Gastroesophageal sphincter (tissue), 4 donors: ENCODE results near the gene HSPBAP1. TPM values are rescaled to one million over a fixed set of nuclear protein-coding genes. Genes with fewer than 3 reads are reported as not detected.

Source experiments
- ATAC-seq: fragments of 150-250 bp; one replicate; pipeline ENCODE4 v1.9.1; 2016; ENCODE audit warnings: mild to moderate bottlenecking, moderate library complexity
- H3K27ac ChIP-seq, 4 donors: fragments of 200-600 bp; sonication (generic) in 3 of 4; 1 replicate in 3 of 4; 2 replicates in 1 of 4; pipeline ENCODE4 v1.5.1; 2016 to 2019
- H3K27me3 ChIP-seq: fragments of 200-600 bp; sonication (generic); one replicate; pipeline ENCODE4 v1.5.1; 2019
- H3K36me3 ChIP-seq, 2 donors: fragments of 200-600 bp; sonication (generic); one replicate each; pipeline ENCODE4 v1.5.1; 2019; ENCODE audit warnings: control low read depth in 1 of 2
- H3K4me1 ChIP-seq, 3 donors: fragments of 200-600 bp; sonication (generic); 1 replicate in 2 of 3; 2 replicates in 1 of 3; pipeline ENCODE4 v1.5.1; 2016 to 2019; ENCODE audit warnings: control low read depth in 2 of 3
- H3K4me3 ChIP-seq, 2 donors: fragments of 200-600 bp; sonication (generic); one replicate each; pipeline ENCODE4 v1.5.1; 2019; ENCODE audit warnings: mild to moderate bottlenecking in 1 of 2, moderate library complexity in 1 of 2
- H3K9me3 ChIP-seq, 3 donors: fragments of 200-600 bp; sonication (generic); one replicate each; pipeline ENCODE4 v1.5.1; 2017 to 2019; ENCODE audit warnings: control low read depth in 2 of 3
- EP300 ChIP-seq: sonication (generic); formaldehyde crosslinking; IDR thresholded peaks from one replicate; pipeline ENCODE4 v1.6.1; 2017; ENCODE audit warnings: antibody characterized with exemption, mild to moderate bottlenecking
- POLR2A ChIP-seq, 2 donors: fragments of 450-650 bp; IDR thresholded peaks; one replicate each; pipeline ENCODE4 v1.6.1; 2017; ENCODE audit warnings: antibody characterized with exemption in 2 of 2, mild to moderate bottlenecking in 2 of 2, moderate library complexity in 1 of 2
- POLR2AphosphoS5 ChIP-seq: sonication (generic); formaldehyde crosslinking; IDR thresholded peaks from one replicate; pipeline ENCODE4 v1.6.1; 2017; ENCODE audit warnings: antibody characterized with exemption
- WGBS, 2 donors: methylation state at CpG; one replicate each; pipeline ENCODE4 v1.1.5; 2018; ENCODE audit warnings: low coverage in 1 of 2; 5-methylcytosine and 5-hydroxymethylcytosine counted together
- total RNA-seq, 4 donors: library from RNA; depleted of rRNA; stranded (reverse); fragments of >200 nt; gene quantifications; one replicate each; pipeline ENCODE4 v1.1.0, GENCODE V29; 2016
- TF ChIP-seq, protein P1 (sequence below), 4 experiments: fragments of 200-600 bp in 2 of 4; fragments of 450-650 bp in 2 of 4; sonication (generic) in 1 of 4; IDR thresholded peaks; one replicate each; pipeline ENCODE4 v1.5.1; 2017 to 2019; ENCODE audit warnings: antibody characterized with exemption in 4 of 4, mild to moderate bottlenecking in 2 of 4, moderate library complexity in 2 of 4

The HSPBAP1 gene
- total RNA-seq, 4 donors from 2014 or later, result 7.0 to 18.5 (median 9.6) TPM

DNA sequence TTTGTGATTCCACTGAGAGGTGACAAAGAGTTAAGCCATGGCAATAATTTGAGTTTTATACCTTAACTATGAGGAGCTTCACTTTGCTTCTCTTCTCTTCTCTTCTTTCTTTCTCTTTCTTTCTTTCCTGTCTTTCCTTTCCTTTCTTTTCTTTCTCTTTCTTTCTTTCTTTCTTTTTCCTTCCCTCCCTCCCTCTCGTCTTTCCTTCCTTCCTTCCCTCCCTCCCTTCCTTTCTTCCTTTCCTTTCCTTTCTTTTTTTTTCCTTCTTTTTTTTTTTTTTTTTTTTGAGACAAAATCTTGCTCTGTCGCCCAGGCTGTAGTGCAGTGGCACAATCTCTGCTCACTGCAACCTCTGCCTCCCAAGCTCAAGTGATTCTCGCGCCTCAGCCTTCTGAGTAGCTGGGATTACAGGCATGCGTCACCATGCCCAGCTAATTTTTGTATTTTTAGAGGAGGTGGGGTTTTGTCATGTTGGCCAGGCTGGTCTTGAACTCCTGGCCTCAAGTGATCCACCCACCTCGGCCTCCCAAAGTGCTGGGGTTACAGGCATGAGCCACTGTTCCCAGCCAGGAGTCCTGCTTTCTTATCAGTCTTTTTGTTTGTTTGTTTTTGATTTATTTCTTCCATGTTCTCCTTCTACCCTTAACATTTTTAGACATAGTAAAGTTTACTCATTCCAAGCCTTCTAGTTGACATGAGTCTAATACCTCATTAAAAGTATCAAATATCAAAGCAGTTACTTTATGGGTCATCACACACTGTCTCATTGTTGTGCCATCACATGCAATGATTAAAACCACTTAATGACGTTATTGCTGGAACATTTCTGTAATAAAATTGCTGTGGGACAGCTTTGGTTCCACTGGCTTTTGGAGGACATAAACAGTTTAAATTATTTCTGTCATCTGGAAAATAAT is 31.1 kb upstream of the HSPBAP1 start:
- no peaks in the 10 kb centered on the region for H3K9me3 ChIP-seq
- ATAC-seq, result no peak
- H3K36me3 ChIP-seq, result peaks cover 0 to 53% of the 10 kb centered on the region in 2 donors
- TF ChIP-seq EP300 (no peak), POLR2AphosphoS5 (no peak), POLR2A (IDR thresholded peaks at IDR 0.05) (no peak)
- TF ChIP-seq, protein P1, sequence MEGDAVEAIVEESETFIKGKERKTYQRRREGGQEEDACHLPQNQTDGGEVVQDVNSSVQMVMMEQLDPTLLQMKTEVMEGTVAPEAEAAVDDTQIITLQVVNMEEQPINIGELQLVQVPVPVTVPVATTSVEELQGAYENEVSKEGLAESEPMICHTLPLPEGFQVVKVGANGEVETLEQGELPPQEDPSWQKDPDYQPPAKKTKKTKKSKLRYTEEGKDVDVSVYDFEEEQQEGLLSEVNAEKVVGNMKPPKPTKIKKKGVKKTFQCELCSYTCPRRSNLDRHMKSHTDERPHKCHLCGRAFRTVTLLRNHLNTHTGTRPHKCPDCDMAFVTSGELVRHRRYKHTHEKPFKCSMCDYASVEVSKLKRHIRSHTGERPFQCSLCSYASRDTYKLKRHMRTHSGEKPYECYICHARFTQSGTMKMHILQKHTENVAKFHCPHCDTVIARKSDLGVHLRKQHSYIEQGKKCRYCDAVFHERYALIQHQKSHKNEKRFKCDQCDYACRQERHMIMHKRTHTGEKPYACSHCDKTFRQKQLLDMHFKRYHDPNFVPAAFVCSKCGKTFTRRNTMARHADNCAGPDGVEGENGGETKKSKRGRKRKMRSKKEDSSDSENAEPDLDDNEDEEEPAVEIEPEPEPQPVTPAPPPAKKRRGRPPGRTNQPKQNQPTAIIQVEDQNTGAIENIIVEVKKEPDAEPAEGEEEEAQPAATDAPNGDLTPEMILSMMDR (IDR thresholded peaks at IDR 0.05), result no peak
- WGBS, 2 donors, result 76 to 86% methylated on average over 3 to 5 of the region's 7 CpGs
- no peak overlapping the region for H3K4me3 ChIP-seq
- no peaks in the 10 kb centered on the region for H3K27me3 ChIP-seq
- no peak overlapping the region for H3K27ac ChIP-seq
- no peaks in the 10 kb centered on the region for H3K4me1 ChIP-seq

DNA sequence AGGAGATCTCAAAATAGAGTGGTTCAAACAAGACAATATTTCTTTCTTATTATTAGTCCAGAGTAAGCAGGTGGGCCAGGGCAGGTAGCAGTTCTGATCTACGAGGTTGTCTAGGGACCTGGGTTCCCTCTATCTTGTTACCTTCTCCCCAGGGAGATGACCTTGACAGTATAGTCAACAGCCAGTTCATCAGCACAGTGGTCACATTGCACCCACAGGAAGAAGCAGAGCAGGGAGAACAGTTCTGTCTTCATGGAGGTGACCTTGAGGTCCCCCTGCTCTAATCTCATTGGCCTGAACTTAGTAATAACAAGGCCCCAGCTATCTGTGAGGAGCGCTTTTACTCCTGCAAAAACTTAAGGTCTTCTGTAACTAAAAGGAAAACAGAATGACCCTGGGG is 23.0 kb upstream of the HSPBAP1 start:
- Histone ChIP-seq H3K27ac (no peak overlapping the region), H3K9me3 (no peaks in the 10 kb centered on the region), H3K4me3 (no peak overlapping the region), H3K4me1 (no peaks in the 10 kb centered on the region), H3K36me3 (peaks cover 0 to 57% of the 10 kb centered on the region in 2 donors), H3K27me3 (no peaks in the 10 kb centered on the region)
- WGBS, 2 donors, result 100% methylated on average over 1 to 2 of the region's 2 CpGs
- ATAC-seq, result no peak
- TF ChIP-seq POLR2AphosphoS5 (no peak), EP300 (no peak), POLR2A (IDR thresholded peaks at IDR 0.05) (no peak)
- TF ChIP-seq, protein P1 (IDR thresholded peaks at IDR 0.05), result no peak

DNA sequence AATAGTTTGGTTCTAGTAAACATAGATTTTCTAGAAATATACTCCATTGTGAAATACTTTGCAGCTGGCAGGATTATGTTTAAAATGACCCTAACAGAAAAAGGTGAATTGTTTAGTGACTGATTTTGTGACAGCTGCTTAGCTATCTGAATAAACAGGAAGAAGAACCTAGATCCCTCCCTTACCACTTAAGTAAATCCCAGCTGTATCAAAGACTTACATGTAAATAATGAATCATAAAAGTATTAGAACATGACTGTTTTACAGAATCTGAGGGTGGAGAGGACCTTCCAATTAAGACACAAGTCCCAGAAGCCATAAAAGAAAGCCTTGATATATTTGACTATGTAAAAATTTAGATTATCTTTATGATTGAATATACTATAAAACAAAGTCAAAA is 17.1 kb upstream of the HSPBAP1 start:
- Histone ChIP-seq H3K4me3 (no peak overlapping the region), H3K9me3 (no peaks in the 10 kb centered on the region), H3K27me3 (no peaks in the 10 kb centered on the region), H3K36me3 (peaks cover 0 to 52% of the 10 kb centered on the region in 2 donors), H3K4me1 (no peaks in the 10 kb centered on the region), H3K27ac (no peak overlapping the region)
- TF ChIP-seq, protein P1 (IDR thresholded peaks at IDR 0.05), result no peak
- no peak for TF ChIP-seq EP300
- TF ChIP-seq POLR2AphosphoS5, result no peak
- no peak for TF ChIP-seq POLR2A (IDR thresholded peaks at IDR 0.05)
- no peak for ATAC-seq

DNA sequence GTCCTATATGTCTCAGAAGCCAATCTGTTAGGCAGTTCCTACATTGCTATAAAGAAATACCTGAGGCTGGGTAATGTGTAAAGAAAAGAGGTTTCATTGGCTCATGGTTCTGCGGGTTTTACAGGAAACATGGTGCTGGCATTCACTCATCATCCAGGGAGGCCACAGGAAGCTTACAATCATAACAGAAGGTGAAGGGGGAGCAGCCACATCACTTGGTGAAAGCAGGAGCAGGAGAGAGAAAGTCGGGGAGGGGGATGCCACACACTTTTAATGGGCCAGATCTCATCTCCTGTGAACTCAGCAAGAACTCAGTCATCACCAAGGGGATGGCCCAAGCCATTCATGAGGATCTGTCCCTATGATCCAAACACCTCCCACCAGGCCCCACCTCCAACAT is 10.3 kb upstream of the HSPBAP1 start:
- no peaks in the 10 kb centered on the region for H3K9me3 ChIP-seq
- H3K4me3 ChIP-seq, result no peak overlapping the region
- no peaks in the 10 kb centered on the region for H3K27me3 ChIP-seq
- peaks cover 0 to 18% of the 10 kb centered on the region in 2 donors for H3K36me3 ChIP-seq
- no peak for ATAC-seq
- peaks cover 0 to 13% (median 0%) of the 10 kb centered on the region in 3 donors for H3K4me1 ChIP-seq
- H3K27ac ChIP-seq, result no peak overlapping the region
- TF ChIP-seq, protein P1 (IDR thresholded peaks at IDR 0.05), result no peak
- TF ChIP-seq EP300, result no peak
- TF ChIP-seq POLR2A (IDR thresholded peaks at IDR 0.05), result no peak
- no peak for TF ChIP-seq POLR2AphosphoS5
- 79 to 83% methylated on average over 1 to 2 of the region's 2 CpGs for WGBS, 2 donors

DNA sequence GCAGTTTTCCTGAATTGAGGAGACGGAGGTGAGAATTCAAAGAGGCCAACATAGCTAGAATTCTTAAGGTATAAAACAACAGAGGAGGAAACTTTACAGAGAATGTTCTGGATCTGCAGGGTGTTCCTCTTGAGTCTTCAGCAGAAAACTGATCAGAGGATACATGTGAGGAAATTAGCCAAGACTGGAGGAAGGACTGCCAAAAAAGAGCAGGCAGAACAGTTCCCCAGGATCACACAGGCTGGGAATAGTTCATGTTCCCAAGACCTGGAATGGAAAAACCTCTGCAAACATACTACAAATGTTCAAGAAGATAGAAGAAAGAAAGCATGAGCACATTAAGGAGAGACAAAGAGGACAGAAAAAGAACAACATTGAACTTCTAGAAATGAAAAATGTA is 8.7 kb upstream of the HSPBAP1 start:
- TF ChIP-seq, protein P1 (IDR thresholded peaks at IDR 0.05), result no peak
- TF ChIP-seq EP300 (no peak), POLR2A (IDR thresholded peaks at IDR 0.05) (no peak), POLR2AphosphoS5 (no peak)
- Histone ChIP-seq H3K27ac (no peak overlapping the region), H3K36me3 (peaks cover 0 to 3% of the 10 kb centered on the region in 2 donors), H3K4me3 (no peak overlapping the region), H3K9me3 (no peaks in the 10 kb centered on the region), H3K4me1 (peaks cover 0 to 21% (median 0%) of the 10 kb centered on the region in 3 donors), H3K27me3 (no peaks in the 10 kb centered on the region)
- WGBS, 2 donors, result 100% methylated on average over 1 of the region's 1 CpG; no CpG with 5 or more reads in 1 of the 2 donors
- no peak for ATAC-seq
